ENCODE results near the gene MOGAT2. TPM values are rescaled to one million over a fixed set of nuclear protein-coding genes. Genes with fewer than 3 reads are reported as not detected.
"Not testable (repeated sequence)": the region's sequence is repeated elsewhere in the genome, so short reads cannot be mapped to it uniquely, and the experiment has no call there.

MOGAT2 gene
- not detected in 2 replicates for total RNA-seq

- intact Hi-C loops (cut with micrococcal nuclease): no loop called here
Measured at GRCh38 chr11:75717608-75718418, at the start of gene MOGAT2. Gene MOGAT2, plus strand, starts transcription at chr11:75717838. Its CDS starts 51 bp downstream, at chr11:75717889.

GRCh38 chr11:75668451-75669297 is 49.0 kb upstream of the MOGAT2 start, which contains the start of gene MAP6:
Gene MAP6, minus strand, starts transcription at chr11:75669038. Its CDS starts 669 bp downstream, at chr11:75668369.
- intact Hi-C loops (cut with micrococcal nuclease): loop anchor here (2.0 to 10.0 kb wide), 4 partner anchors 86 to 776 kb away; partner anchors contain the start of genes DGAT2, EMSY and SERPINH1

- intact Hi-C loops (cut with micrococcal nuclease): loop anchor here (2.0 kb wide), 1 partner anchor 33 kb away; no protein-coding TSS in a partner anchor
Measured at GRCh38 chr11:75673977-75674582, 43.6 kb upstream of the MOGAT2 start.

DNA sequence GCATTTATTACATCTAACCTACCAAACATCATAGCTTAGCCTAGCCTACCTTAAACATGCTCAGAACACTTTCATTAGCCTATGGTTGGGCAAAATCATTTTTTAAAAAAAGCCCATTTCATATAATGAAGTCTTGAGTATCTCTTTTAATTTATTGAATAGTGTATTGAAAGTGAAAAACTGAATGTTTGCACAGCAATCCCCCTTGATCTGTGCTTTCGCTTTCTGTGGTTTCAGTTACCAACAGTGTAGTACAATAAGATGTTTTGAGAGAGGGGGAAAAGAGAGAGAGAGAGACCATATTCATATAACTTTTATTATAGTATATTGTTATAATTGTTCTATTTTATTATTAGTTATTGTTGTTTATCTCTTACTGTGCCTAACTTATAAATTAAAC is 40.4 kb upstream of the MOGAT2 start:
- intact Hi-C loops (cut with micrococcal nuclease): no loop called here

- intact Hi-C loops (cut with micrococcal nuclease): no loop called here
Measured at GRCh38 chr11:75677909-75678308, 39.7 kb upstream of the MOGAT2 start.

DNA sequence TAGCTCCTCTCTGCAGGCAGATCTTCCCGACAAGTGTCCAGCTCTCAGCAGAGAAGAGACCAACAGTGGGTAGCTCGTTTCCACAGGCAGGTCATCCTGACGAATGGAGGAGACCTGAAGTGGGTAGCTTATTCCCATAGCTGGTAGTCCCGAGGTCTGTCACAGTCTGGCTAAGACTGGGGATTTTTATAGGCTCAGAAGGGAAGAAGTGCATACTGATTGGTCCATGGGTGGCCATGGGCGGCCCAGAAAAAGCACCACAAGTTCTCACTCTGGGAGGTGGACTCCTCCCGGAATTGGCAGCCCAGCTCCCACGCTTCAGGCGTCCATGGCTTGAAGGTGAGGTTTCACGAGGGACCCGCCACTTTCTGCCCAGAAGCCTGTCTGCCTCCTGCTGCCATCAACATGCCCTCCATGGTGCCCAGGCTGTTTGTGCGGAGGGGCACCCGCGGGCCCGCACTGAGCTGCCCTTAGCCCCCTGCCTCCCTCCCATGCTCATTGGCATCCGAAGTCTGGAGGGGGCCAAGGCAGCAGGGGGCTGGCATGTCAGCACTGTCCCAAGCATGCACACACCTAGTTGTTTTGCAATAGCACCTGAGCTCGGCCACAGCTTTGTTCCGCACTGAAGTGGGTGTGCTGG is 38.9 kb upstream of the MOGAT2 start:
- intact Hi-C loops (cut with micrococcal nuclease): no loop called here

DNA sequence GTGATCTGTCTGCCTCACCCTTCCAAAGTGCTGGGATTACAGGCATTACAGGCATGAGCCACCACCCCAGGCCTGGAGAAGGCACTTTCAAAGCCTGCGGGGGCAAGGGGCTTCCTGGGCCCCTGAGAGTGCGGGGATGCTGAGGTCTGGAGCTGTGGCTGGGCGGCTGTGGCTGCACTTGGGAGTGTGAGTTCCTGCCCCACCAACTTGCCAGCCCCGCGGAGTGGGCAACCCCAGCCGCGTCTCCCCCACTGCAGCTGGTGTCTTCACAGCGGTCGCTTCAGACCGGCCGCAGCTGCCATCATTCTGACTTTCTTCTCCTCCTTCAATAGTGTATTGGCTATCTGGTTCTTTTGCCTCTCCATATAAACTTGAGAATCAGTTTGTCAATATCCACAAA is 38.1 kb upstream of the MOGAT2 start:
- intact Hi-C loops (cut with micrococcal nuclease): no loop called here

DNA sequence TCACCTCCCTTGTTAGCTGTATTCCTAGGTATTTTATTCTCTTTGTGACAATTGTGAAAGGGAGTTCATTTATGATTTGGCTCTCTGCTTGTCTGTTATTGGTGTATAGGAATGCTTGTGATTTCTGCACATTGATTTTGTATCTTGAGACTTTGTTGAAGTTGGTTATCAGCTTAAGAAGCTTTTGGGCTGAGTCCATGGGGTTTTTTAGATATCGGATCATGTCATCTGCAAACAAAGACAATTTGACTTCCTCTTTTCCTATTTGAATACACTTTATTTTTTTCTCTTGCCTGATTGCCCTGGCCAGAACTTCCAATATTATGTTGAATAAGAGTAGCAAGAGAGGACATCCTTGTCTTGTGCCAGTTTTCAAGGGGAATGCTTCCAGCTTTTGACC is 33.8 kb upstream of the MOGAT2 start:
- intact Hi-C loops (cut with micrococcal nuclease): not testable (repeated sequence)

DNA sequence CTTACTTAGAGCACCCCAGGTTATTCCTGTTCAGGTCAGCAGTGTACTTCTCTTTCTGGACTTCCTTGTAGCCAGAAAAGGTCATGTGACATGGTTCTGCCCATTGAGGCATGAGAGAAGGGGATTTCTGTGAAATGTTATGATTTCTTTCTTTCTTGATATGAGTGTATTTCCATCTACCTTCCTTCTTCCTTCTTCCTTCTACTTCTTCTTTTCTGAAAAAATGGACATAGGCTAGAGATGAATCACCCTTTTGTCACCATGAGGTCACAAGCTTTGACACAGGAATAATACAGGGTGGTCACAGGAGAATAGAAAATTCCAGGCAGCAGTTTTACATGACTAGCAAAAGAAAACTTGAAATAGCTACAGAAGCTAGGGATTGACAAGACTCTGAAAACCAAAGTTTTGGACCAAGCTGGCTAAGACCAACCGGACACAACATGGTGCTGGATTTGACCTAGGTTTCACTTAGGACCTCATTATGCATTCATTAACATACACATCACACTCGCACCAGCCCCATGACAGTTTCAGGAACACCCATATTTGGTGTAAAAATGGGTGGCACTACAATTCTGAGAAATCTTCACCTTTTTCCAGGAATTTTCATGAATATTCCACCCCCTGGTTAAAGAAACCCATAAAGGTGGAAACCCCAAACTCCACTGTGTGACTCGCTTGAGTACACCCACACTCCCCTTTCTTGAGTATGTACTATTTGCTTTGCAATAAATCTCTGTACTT is 27.6 kb upstream of the MOGAT2 start:
- intact Hi-C loops (cut with micrococcal nuclease): no loop called here

DNA sequence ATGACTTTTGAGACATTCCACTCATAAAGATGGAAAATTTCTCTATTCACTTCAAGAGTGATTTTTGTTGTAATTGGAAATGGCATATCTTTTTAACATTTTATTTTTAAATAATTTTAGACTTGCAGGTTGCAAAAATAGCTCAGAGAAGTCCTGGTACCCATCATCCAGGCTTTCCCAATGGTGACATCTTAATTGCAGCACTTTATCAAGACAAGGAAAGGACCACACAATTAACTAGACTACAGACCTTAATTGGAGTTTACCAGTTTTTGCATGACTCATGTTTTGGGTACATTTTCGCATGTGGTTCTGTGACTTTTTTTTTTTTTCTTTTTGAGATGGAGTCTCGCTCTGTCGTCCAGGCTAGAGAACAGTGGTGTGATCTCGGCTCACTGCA is 25.8 kb upstream of the MOGAT2 start:
- intact Hi-C loops (cut with micrococcal nuclease): no loop called here

- intact Hi-C loops (cut with micrococcal nuclease): no loop called here
Measured at GRCh38 chr11:75697906-75698581, 19.6 kb upstream of the MOGAT2 start.

- intact Hi-C loops (cut with micrococcal nuclease): no loop called here
Measured at GRCh38 chr11:75700940-75701339, 16.7 kb upstream of the MOGAT2 start.

GRCh38 chr11:75703695-75704237 is 13.9 kb upstream of the MOGAT2 start:
- intact Hi-C loops (cut with micrococcal nuclease): no loop called here

DNA sequence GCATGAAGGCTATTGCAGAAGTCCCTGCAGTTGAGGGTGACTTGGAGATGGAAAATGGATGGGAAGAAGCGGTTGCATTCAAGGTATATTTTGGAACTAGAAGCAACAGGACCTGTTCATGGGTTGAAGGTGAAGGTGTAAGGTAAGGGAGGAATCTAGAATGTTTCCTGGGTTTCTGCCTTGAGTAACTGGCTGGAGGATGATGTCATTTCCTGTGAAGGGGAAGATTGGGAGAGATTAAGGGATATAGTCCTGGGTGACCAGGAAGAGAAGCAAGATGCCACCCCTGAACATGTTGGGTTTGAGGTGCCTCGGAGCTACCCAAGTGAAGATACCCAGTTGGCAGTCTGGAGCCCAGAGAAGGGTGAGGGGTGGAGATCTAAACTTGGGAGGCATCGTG is 12.1 kb upstream of the MOGAT2 start:
- intact Hi-C loops (cut with micrococcal nuclease): no loop called here

GRCh38 chr11:75706260-75706729 is 11.3 kb upstream of the MOGAT2 start:
- intact Hi-C loops (cut with micrococcal nuclease): loop anchor here (1.0 to 2.0 kb wide), 2 partner anchors 31 to 161 kb away; no protein-coding TSS in a partner anchor

GRCh38 chr11:75714211-75714610 is 3.4 kb upstream of the MOGAT2 start:
- intact Hi-C loops (cut with micrococcal nuclease): no loop called here

- intact Hi-C loops (cut with micrococcal nuclease): no loop called here
Measured at GRCh38 chr11:75715688-75716087, 1.9 kb upstream of the MOGAT2 start.

DNA sequence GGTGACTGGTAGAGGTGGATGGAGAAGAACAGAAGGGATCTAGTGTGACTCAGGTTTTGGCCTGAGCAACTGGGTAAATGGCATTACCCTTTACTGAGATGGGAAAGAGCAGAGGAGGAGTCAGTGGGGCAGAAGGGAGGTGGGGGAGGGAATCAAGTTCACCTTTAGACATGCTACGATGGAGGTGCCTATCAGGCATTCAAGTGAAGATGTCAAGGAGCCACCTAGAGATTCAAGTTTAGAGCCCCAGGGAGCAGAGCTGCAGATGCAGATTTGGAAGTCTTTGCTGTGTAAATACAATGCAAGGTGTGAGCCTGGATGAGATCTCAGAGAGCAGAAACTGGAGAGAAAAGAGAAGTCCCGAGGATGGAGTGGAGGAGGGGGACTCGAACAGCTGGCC is 979 bp upstream of the MOGAT2 start:
- intact Hi-C loops (cut with micrococcal nuclease): no loop called here

Measured in T-helper 1 cell treated with Interleukin-12 subunit alpha and Interleukin-12 subunit beta and Interleukin-4 antibody, amounts not matched to agents 30 ng/mL and 1 ng/mL, for 36 hours (primary cell).